GM23338 (cell line): ENCODE data around the gene ZNF469. TPM values are rescaled to one million over a fixed set of nuclear protein-coding genes. Genes with fewer than 3 reads are reported as not detected.

Experiments
- ATAC-seq: fragments of 200-7000 bp; cut with Tn5 transposase; 3 replicates; pipeline ENCODE4 v1.9.1; 2020
- DNase-seq: peaks from one replicate; pipeline ENCODE4 v3.0.0-alpha.2; 2015; ENCODE audit warnings: low spot score
- H2AFZ ChIP-seq: fragments of 200-600 bp; sonication (generic); 2 replicates; pipeline ENCODE4 v1.8.0; 2016; ENCODE audit warnings: antibody characterized with exemption, mild to moderate bottlenecking, moderate library complexity
- H3F3A ChIP-seq: fragments of 200-600 bp; sonication (generic); replicated peaks from 2 replicates; pipeline ENCODE4 v1.8.0; 2017; ENCODE audit warnings: antibody characterized with exemption, mixed run types, low read depth
- H3K27ac ChIP-seq: fragments of 200-600 bp; sonication (generic); 2 replicates; pipeline ENCODE4 v1.6.1; 2016; ENCODE audit warnings: low read depth
- H3K27me3 ChIP-seq: fragments of 200-600 bp; sonication (generic); 2 replicates; pipeline ENCODE4 v1.8.0; 2016; ENCODE audit warnings: mild to moderate bottlenecking, mixed run types, moderate library complexity; ENCODE audit not compliant: insufficient read depth
- H3K36me3 ChIP-seq: fragments of 200-600 bp; sonication (generic); 2 replicates; pipeline ENCODE4 v1.8.0; 2016; ENCODE audit warnings: mild to moderate bottlenecking; ENCODE audit not compliant: insufficient read depth
- H3K4me1 ChIP-seq: fragments of 200-600 bp; sonication (generic); 2 replicates; pipeline ENCODE4 v1.8.0; 2016; ENCODE audit warnings: mild to moderate bottlenecking, moderate library complexity; ENCODE audit not compliant: insufficient read depth
- H3K4me2 ChIP-seq: fragments of 200-600 bp; sonication (generic); 2 replicates; pipeline ENCODE4 v1.7.1; 2017; ENCODE audit warnings: mixed run types
- H3K4me3 ChIP-seq: fragments of 200-600 bp; sonication (generic); 2 replicates; pipeline ENCODE4 v1.6.1; 2016; ENCODE audit warnings: mixed run types
- H3K79me2 ChIP-seq: fragments of 200-600 bp; sonication (generic); replicated peaks from 2 replicates; pipeline ENCODE4 v1.8.0; 2017; ENCODE audit warnings: mild to moderate bottlenecking; ENCODE audit not compliant: insufficient read depth
- H3K9me2 ChIP-seq: fragments of 200-600 bp; sonication (generic); 2 replicates; pipeline ENCODE4 v1.8.0; 2017; ENCODE audit not compliant: insufficient read depth
- H4K20me1 ChIP-seq: fragments of 200-600 bp; sonication (generic); replicated peaks from 2 replicates; pipeline ENCODE4 v1.8.0; 2017; ENCODE audit warnings: mild to moderate bottlenecking; ENCODE audit not compliant: insufficient read depth
- H3K27ac Mint-ChIP-seq: 2 replicates; pipeline ENCODE4 v1.8.0; 2020; ENCODE audit warnings: inconsistent platforms, mild to moderate bottlenecking, moderate library complexity, mixed read lengths
- H3K27me3 Mint-ChIP-seq: 3 replicates; pipeline ENCODE4 v1.8.0; 2022; ENCODE audit warnings: low read depth, mild to moderate bottlenecking, moderate library complexity, mixed read lengths, inconsistent platforms; ENCODE audit not compliant: insufficient read depth, poor library complexity
- H3K36me3 Mint-ChIP-seq: 3 replicates; pipeline ENCODE4 v1.8.0; 2021; ENCODE audit warnings: low read depth, mild to moderate bottlenecking, inconsistent platforms, moderate library complexity, mixed read lengths
- H3K4me1 Mint-ChIP-seq: 3 replicates; pipeline ENCODE4 v1.8.0; 2020; ENCODE audit warnings: mild to moderate bottlenecking, inconsistent platforms, mixed read lengths
- H3K4me3 Mint-ChIP-seq: 3 replicates; pipeline ENCODE4 v1.8.0; 2021; ENCODE audit warnings: moderate library complexity, mild to moderate bottlenecking, inconsistent platforms, mixed read lengths
- H3K9me3 Mint-ChIP-seq: 3 replicates; pipeline ENCODE4 v1.8.0; 2020; ENCODE audit warnings: moderate library complexity, mild to moderate bottlenecking, inconsistent platforms, mixed read lengths
- CTCF ChIP-seq, 2 experiments: fragments of 200-600 bp in 1 of 2; sonication (generic) in 1 of 2; conservative IDR thresholded peaks; 2 replicates each; pipeline versions ENCODE4 v1.5.1 to v1.6.1; 2016 to 2017; ENCODE audit warnings: antibody characterized with exemption in 2 of 2, low read depth in 2 of 2, mild to moderate bottlenecking in 2 of 2, moderate library complexity in 1 of 2
- ETS1 ChIP-seq: IDR thresholded peaks from 2 replicates; pipeline ENCODE4 v1.6.1; 2016; ENCODE audit warnings: antibody characterized with exemption
- EZH2 ChIP-seq: fragments of 200-600 bp; sonication (generic); IDR thresholded peaks from one replicate; pipeline ENCODE4 v1.8.0; 2017; ENCODE audit warnings: antibody characterized with exemption, mild to moderate bottlenecking, low read depth; ENCODE audit not compliant: unreplicated experiment
- EZH2phosphoT487 ChIP-seq: fragments of 200-600 bp; sonication (generic); IDR thresholded peaks from one replicate; pipeline ENCODE4 v1.8.1; 2018; ENCODE audit warnings: antibody characterized with exemption; ENCODE audit not compliant: unreplicated experiment
- JUNB ChIP-seq: IDR thresholded peaks from one replicate; pipeline ENCODE4 v1.6.1; 2016; ENCODE audit warnings: antibody characterized with exemption; ENCODE audit not compliant: unreplicated experiment
- NANOG ChIP-seq: IDR thresholded peaks from 2 replicates; pipeline ENCODE4 v1.6.1; 2016; ENCODE audit warnings: antibody characterized with exemption, borderline replicate concordance
- POLR2AphosphoS5 ChIP-seq: IDR thresholded peaks from 2 replicates; pipeline ENCODE4 v1.6.1; 2016; ENCODE audit warnings: antibody characterized with exemption, low read depth
- polyA plus RNA-seq: library from polyadenylated mRNA; unstranded; fragments of >200 nt; fragmentation: Nextera tagmentation; extraction: Ambion mirVana; gene quantifications from 2 replicates; pipeline ENCODE4 v1.2.1, GENCODE V29; 2016
- total RNA-seq: library from RNA; depleted of rRNA; stranded (reverse); fragments of >200 nt; shearing (Covaris generic); gene quantifications from 2 replicates; pipeline ENCODE4 v1.2.3, GENCODE V29; 2014

ZNF469 gene
- total and polyA plus RNA-seq, 2 experiments from 2014 or later = 0.23 to 1.9 TPM

GRCh38 chr16:88428616-88429386 lies 46.0 kb downstream of the ZNF469 start:
- Histone ChIP-seq H4K20me1 (no peaks in the 10 kb centered on the region), H3K27me3 (no peaks in the 10 kb centered on the region), H3K4me3 (no peak overlapping the region), H3K4me1 (no peaks in the 10 kb centered on the region), H3F3A (no peaks in the 10 kb centered on the region), H3K9me2 (no peaks in the 10 kb centered on the region), H3K79me2 (no peaks in the 10 kb centered on the region), H3K36me3 (no peaks in the 10 kb centered on the region), H3K4me2 (no peak overlapping the region), H2AFZ (no peak overlapping the region), H3K27ac (no peak overlapping the region)
- no peak overlapping the region for H3K4me3 Mint-ChIP-seq
- peaks cover 2% of the 10 kb centered on the region; the same call in 2 of the 3 replicates for H3K4me1 Mint-ChIP-seq
- DNase-seq = no peak
- no peak for ATAC-seq
- TF ChIP-seq NANOG (no peak), CTCF (conservative IDR thresholded peaks at IDR 0.05; ENCODE audit: low read depth in 2 of 2) (peak in 1 of 2 experiments; percentile 14; a peak in 2 of 4 replicates)
- H3K9me3 Mint-ChIP-seq = no peaks in the 10 kb centered on the region
- no peaks in the 10 kb centered on the region for H3K36me3 Mint-ChIP-seq
- H3K27ac Mint-ChIP-seq = no peak overlapping the region
- peaks cover 15% of the 10 kb centered on the region for H3K27me3 Mint-ChIP-seq

GRCh38 chr16:88429387-88430184 lies 46.8 kb downstream of the ZNF469 start:
- Histone ChIP-seq H3K79me2 (no peaks in the 10 kb centered on the region), H3K27ac (no peak overlapping the region), H3K27me3 (no peaks in the 10 kb centered on the region), H4K20me1 (no peaks in the 10 kb centered on the region), H3K9me2 (no peaks in the 10 kb centered on the region), H3K4me1 (no peaks in the 10 kb centered on the region), H3F3A (no peaks in the 10 kb centered on the region), H2AFZ (no peak overlapping the region), H3K36me3 (no peaks in the 10 kb centered on the region), H3K4me3 (no peak overlapping the region), H3K4me2 (no peak overlapping the region)
- no peak for ATAC-seq
- H3K36me3 Mint-ChIP-seq = no peaks in the 10 kb centered on the region
- H3K4me1 Mint-ChIP-seq = peaks cover 2% of the 10 kb centered on the region; the same call in 2 of the 3 replicates
- H3K27me3 Mint-ChIP-seq = peaks cover 15% of the 10 kb centered on the region
- H3K27ac Mint-ChIP-seq = no peak overlapping the region
- no peak for TF ChIP-seq ETS1
- TF ChIP-seq POLR2AphosphoS5 = no peak
- H3K9me3 Mint-ChIP-seq = no peaks in the 10 kb centered on the region
- no peak for DNase-seq
- peak overlapping the region; percentile 62 for H3K4me3 Mint-ChIP-seq

- ATAC-seq (peak; percentile 29), DNase-seq (no peak)
- Histone ChIP-seq H3K79me2 (no peaks in the 10 kb centered on the region), H2AFZ (peak overlapping the region; percentile 43; the same call in 1 of the 2 replicates), H3K27ac (no peak overlapping the region), H3K4me3 (0 out of 2 replicates have a peak overlapping the region, but pooled peaks have one; percentile 17), H3K4me1 (no peaks in the 10 kb centered on the region), H3K27me3 (no peaks in the 10 kb centered on the region), H3K9me2 (no peaks in the 10 kb centered on the region), H3F3A (no peaks in the 10 kb centered on the region), H3K36me3 (no peaks in the 10 kb centered on the region), H4K20me1 (no peaks in the 10 kb centered on the region), H3K4me2 (no peak overlapping the region; the same call in 1 of the 2 replicates)
- peaks cover 2% of the 10 kb centered on the region; the same call in 2 of the 3 replicates for H3K4me1 Mint-ChIP-seq
- no peaks in the 10 kb centered on the region for H3K36me3 Mint-ChIP-seq
- no peak for TF ChIP-seq EZH2
- no peak for TF ChIP-seq JUNB
- no peak for TF ChIP-seq EZH2phosphoT487
- no peak for TF ChIP-seq NANOG
- H3K4me3 Mint-ChIP-seq = peak overlapping the region; percentile 62; the same call in 2 of the 3 replicates
- H3K9me3 Mint-ChIP-seq = no peaks in the 10 kb centered on the region
- no peak overlapping the region for H3K27ac Mint-ChIP-seq
- H3K27me3 Mint-ChIP-seq = peaks cover 12% of the 10 kb centered on the region
These were observed 47.4 kb downstream of the ZNF469 start for GRCh38 chr16:88430185-88430523.
